Measurements from ENCODE around the gene SLC25A23. TPM values are rescaled to one million over a fixed set of nuclear protein-coding genes. Genes with fewer than 3 reads are reported as not detected.

SLC25A23 gene
- polyA plus RNA-seq, 2 of the 4 experiments (the other 2 are of a cell fraction): 3.3 to 18.2 TPM

DNA sequence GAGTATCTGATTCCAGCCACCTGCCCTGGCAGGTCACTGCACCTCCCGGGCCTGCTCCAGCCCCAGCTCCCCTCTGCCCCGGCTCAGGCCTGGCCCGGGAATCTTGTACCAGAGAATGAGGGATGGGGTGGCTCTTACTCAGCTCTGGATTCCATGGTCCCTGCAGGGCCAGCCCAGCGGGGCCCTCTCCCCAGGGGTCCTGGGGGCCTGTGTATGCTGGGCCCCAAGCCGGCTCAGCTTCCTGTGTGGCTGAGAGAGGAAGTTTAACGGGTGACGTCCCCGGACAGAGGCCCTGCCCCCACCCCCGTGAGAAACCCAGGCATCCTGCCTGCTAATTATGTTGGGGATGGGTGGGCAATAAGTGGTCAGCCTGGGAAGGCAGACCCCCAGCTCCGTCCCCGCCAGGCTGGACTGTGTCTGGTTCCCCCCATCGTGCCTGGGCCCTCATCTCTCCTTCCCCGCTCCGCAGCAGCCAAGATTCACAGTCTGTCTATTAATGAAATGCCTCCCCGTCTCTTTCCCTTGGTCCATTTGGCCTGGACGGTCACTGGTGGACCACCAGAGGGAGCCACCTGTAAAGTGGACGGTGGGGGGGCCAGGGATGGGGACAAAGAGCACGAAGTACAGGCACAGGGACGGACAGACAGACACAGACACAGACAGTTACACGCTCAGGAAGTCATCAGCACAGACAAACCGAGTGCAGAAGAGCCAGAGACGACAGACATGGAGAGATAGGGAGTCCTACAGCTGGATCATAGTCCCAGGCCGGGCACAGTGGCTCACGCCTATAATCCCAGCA is 22.1 kb upstream of the SLC25A23 start, which contains the start of gene DENND1C (continued):
- TF ChIP-seq ZFP36 (IDR thresholded peaks at IDR 0.05; ENCODE audit: borderline replicate concordance, partially characterized antibody): no peak
- no peak for TF ChIP-seq EP300 (IDR thresholded peaks at IDR 0.05)

GRCh38 chr19:6480848-6481415 is 21.3 kb upstream of the SLC25A23 start:
- 82% methylated on average over 9 of the region's 10 CpGs for WGBS (ENCODE audit: missing lambda C conversion rate)
- no peak overlapping the region for H3K4me3 ChIP-seq
- H3K27ac ChIP-seq: no peak overlapping the region
- ChIA-PET POLR2A (no interaction called here), CTCF (interaction anchor here (0.6 to 1.9 kb wide), 7 partner anchors 8 to 166 kb away, joined by 3 to 11 read pairs (median 3); no protein-coding TSS in a partner anchor)
- FAIRE-seq (no peak), DNase-seq (ENCODE audit: low read depth in 1 of 2, low spot score in 1 of 2) (no peak), ATAC-seq (no peak; a peak in 1 of 6 replicates)
- H3K4me1 ChIP-seq: no peaks in the 10 kb centered on the region; the same call in 2 of the 3 replicates
- TF ChIP-seq MAZ (IDR thresholded peaks at IDR 0.05; ENCODE audit: borderline replicate concordance, low read depth, low read length) (no peak), POLR2A (IDR thresholded peaks at IDR 0.05; ENCODE audit: low read length) (no peak), CHD2 (IDR thresholded peaks at IDR 0.05; ENCODE audit: low read length, partially characterized antibody) (no peak), CEBPB (IDR thresholded peaks at IDR 0.05) (no peak), EHMT2 (IDR thresholded peaks at IDR 0.05; ENCODE audit: low read depth) (no peak), USF2 (IDR thresholded peaks at IDR 0.05) (no peak), KDM1A (IDR thresholded peaks at IDR 0.05; ENCODE audit: low read depth) (no peak), EHF (CRISPR knock-in tag; IDR thresholded peaks at IDR 0.05) (no peak), PHF8 (IDR thresholded peaks at IDR 0.05; ENCODE audit: borderline replicate concordance, low read depth) (no peak), BCL3 (IDR thresholded peaks at IDR 0.05) (no peak), FOXS1 (CRISPR knock-in tag; IDR thresholded peaks at IDR 0.05) (no peak), E2F6 (IDR thresholded peaks at IDR 0.05; ENCODE audit: borderline replicate concordance, low read depth) (no peak), TFCP2L1 (CRISPR knock-in tag; IDR thresholded peaks at IDR 0.05) (no peak), RARB (CRISPR knock-in tag; IDR thresholded peaks at IDR 0.05) (no peak)
- TF ChIP-seq, protein P1, sequence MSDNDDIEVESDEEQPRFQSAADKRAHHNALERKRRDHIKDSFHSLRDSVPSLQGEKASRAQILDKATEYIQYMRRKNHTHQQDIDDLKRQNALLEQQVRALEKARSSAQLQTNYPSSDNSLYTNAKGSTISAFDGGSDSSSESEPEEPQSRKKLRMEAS (IDR thresholded peaks at IDR 0.05): no peak
- TF ChIP-seq, protein P2, sequence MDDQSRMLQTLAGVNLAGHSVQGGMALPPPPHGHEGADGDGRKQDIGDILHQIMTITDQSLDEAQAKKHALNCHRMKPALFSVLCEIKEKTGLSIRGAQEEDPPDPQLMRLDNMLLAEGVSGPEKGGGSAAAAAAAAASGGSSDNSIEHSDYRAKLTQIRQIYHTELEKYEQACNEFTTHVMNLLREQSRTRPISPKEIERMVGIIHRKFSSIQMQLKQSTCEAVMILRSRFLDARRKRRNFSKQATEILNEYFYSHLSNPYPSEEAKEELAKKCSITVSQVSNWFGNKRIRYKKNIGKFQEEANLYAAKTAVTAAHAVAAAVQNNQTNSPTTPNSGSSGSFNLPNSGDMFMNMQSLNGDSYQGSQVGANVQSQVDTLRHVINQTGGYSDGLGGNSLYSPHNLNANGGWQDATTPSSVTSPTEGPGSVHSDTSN (IDR thresholded peaks at IDR 0.05): no peak
- no peak overlapping the region for H3K4me2 ChIP-seq
- no peaks in the 10 kb centered on the region for H3K9me3 ChIP-seq

DNA sequence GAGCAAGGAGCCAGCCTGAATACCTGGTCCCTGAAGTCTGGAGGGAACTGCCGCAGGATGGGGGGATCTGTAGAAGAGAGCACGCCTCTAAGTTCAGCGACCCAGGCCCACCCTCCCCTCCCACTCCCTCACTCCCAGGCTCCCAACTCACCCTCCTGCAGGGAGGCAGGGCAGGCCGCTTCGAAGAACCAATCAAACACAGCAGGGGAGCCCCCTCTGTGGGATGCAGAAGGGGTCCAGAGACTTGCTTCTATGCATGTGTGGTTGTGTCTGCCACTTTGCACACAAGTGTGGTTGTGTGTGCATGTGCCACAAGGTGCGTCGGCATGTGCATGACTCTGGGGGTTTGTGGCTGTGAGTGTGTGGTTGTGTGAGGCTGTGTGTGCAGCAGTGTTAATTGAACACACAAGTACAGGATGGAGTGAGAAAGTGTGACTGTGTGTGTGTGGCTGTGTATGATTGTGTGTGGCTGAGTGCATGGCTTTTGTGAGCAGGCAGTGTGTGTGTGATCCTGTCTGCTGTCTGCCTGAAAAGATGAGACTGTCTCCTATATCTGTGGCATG is 20.3 kb upstream of the SLC25A23 start:
- ChIA-PET CTCF (no interaction called here), POLR2A (no interaction called here)
- FAIRE-seq: no peak
- 100% methylated on average over 1 of the region's 7 CpGs for WGBS (ENCODE audit: missing lambda C conversion rate)
- Histone ChIP-seq H3K9me3 (no peaks in the 10 kb centered on the region), H3K4me1 (peaks cover 4% of the 10 kb centered on the region; the same call in 1 of the 3 replicates), H3K4me3 (no peak overlapping the region), H3K27ac (no peak overlapping the region), H3K4me2 (no peak overlapping the region)
- ATAC-seq: no peak
- no peak for DNase-seq (ENCODE audit: low read depth in 1 of 2, low spot score in 1 of 2)
- TF ChIP-seq ATOH8 (CRISPR knock-in tag; IDR thresholded peaks at IDR 0.05; ENCODE audit: low read depth) (no peak), NR3C1 (IDR thresholded peaks at IDR 0.05) (no peak), RAD21 (conservative IDR thresholded peaks at IDR 0.05 in 1 of 2, IDR thresholded peaks at IDR 0.05 in 1 of 2) (no peak), PHF8 (IDR thresholded peaks at IDR 0.05; ENCODE audit: borderline replicate concordance, low read depth) (no peak), ZFP36 (IDR thresholded peaks at IDR 0.05; ENCODE audit: borderline replicate concordance, partially characterized antibody) (no peak), EHMT2 (IDR thresholded peaks at IDR 0.05; ENCODE audit: low read depth) (no peak), TP53 (CRISPR knock-in tag; IDR thresholded peaks at IDR 0.05) (no peak), KDM5A (IDR thresholded peaks at IDR 0.05) (no peak), ZSCAN20 (CRISPR knock-in tag; IDR thresholded peaks at IDR 0.05) (no peak), HEYL (CRISPR knock-in tag; IDR thresholded peaks at IDR 0.05) (no peak), POLR2AphosphoS2 (conservative IDR thresholded peaks at IDR 0.05; ENCODE audit: low read length) (no peak), GATA3 (IDR thresholded peaks at IDR 0.05; ENCODE audit: borderline replicate concordance) (no peak), HOXA7 (CRISPR knock-in tag; IDR thresholded peaks at IDR 0.05) (no peak), POLR2A (IDR thresholded peaks at IDR 0.05; ENCODE audit: low read length) (no peak)
- TF ChIP-seq, protein P3, sequence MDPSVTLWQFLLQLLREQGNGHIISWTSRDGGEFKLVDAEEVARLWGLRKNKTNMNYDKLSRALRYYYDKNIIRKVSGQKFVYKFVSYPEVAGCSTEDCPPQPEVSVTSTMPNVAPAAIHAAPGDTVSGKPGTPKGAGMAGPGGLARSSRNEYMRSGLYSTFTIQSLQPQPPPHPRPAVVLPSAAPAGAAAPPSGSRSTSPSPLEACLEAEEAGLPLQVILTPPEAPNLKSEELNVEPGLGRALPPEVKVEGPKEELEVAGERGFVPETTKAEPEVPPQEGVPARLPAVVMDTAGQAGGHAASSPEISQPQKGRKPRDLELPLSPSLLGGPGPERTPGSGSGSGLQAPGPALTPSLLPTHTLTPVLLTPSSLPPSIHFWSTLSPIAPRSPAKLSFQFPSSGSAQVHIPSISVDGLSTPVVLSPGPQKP (IDR thresholded peaks at IDR 0.05; ENCODE audit: low read depth, low read length): no peak
